ENCODE results near the gene HNRNPF.
"Not testable (repeated sequence)": the region's sequence is repeated elsewhere in the genome, so short reads cannot be mapped to it uniquely, and the experiment has no call there.

Gene HNRNPF, protein sequence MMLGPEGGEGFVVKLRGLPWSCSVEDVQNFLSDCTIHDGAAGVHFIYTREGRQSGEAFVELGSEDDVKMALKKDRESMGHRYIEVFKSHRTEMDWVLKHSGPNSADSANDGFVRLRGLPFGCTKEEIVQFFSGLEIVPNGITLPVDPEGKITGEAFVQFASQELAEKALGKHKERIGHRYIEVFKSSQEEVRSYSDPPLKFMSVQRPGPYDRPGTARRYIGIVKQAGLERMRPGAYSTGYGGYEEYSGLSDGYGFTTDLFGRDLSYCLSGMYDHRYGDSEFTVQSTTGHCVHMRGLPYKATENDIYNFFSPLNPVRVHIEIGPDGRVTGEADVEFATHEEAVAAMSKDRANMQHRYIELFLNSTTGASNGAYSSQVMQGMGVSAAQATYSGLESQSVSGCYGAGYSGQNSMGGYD

DNA sequence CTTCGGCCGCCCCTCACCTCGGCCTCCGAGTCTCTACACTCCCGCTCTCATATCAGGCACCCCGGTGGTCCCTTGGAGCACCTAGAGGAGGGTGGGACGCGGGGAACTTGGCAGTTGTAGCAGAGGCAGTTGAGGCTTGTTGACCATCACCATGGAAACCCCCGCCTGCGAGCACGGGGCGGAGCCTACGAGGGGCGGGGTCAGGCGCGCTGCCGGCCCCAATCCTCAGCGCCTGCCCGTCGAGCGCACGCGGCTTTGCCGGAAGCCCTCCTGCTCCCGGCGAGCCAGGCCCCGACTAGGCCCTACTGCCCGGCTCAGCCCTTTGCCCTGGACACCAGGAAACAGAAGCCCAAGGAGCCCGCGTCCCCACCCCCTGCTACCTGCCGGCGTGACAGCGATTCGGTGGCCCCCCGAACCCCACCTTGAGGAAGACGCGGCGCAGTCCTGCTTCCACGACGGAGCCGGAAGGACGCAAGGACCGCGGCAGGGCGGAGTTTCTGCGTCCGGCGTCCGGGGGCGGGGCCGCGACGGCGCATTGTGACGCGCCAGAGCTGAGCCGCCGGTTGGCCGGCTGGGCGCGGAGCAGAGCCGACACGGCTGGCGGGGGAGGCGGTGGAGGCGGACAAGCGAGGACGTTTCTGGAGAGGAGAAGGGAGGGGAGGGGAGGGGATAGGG is at the start of gene HNRNPF:
Gene HNRNPF (minus strand): TSS at position 477 of the 675 bp plus-strand sequence. CDS start 21,302 bp downstream, outside the sequence.
- H3K4me3 ChIP-seq (ENCODE audit: low read depth, low read length) = peak within 1 kb of the TSS; percentile 94
- H3K4me1 ChIP-seq (ENCODE audit: control insufficient read depth, insufficient read depth, low read length) = peaks cover 16% of the 10 kb centered on the region
- H3K27ac ChIP-seq (ENCODE audit: low read depth, low read length) = peak within 1 kb of the TSS; percentile 99
- H3K9ac ChIP-seq (ENCODE audit: low read depth, low read length) = peak within 1 kb of the TSS; percentile 93
- no peaks in the 10 kb centered on the region for H3K9me3 ChIP-seq (ENCODE audit: control insufficient read depth, insufficient read depth, low read length)
- H3K36me3 ChIP-seq (ENCODE audit: control insufficient read depth, insufficient read depth, low read length) = no peaks in the 10 kb centered on the region; the same call in 1 of the 2 replicates
- H3K27me3 ChIP-seq (ENCODE audit: control insufficient read depth, insufficient read depth, low read length) = no peaks in the 10 kb centered on the region

DNA sequence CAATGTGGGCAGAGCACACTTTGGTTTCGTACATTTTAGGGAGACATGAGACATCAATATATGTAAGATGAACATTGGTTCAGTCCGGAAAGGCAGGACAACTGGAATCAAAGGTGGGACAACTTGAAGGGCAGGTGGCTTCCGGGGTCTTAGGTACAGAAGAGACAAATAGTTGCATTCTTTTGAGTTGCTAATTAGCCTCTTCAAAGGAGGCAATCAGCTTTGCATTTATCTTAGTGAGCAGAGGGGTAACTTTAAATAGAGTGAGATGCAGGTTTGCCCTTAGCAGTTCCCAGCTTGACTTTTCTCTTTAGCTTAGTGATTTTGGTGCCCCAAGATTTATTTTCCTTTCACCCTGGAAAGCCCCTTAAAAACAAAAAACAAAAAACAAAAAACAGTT is 49.2 kb upstream of the HNRNPF start:
- Histone ChIP-seq H3K9ac (ENCODE audit: low read depth, low read length) (no peak overlapping the region), H3K27ac (ENCODE audit: low read depth, low read length) (peak overlapping the region; percentile 60), H3K4me3 (ENCODE audit: low read depth, low read length) (no peak overlapping the region), H3K36me3 (ENCODE audit: control insufficient read depth, insufficient read depth, low read length) (no peaks in the 10 kb centered on the region), H3K9me3 (ENCODE audit: control insufficient read depth, insufficient read depth, low read length) (no peaks in the 10 kb centered on the region), H3K27me3 (ENCODE audit: control insufficient read depth, insufficient read depth, low read length) (no peaks in the 10 kb centered on the region), H3K4me1 (ENCODE audit: control insufficient read depth, insufficient read depth, low read length) (peaks cover 21% of the 10 kb centered on the region)

DNA sequence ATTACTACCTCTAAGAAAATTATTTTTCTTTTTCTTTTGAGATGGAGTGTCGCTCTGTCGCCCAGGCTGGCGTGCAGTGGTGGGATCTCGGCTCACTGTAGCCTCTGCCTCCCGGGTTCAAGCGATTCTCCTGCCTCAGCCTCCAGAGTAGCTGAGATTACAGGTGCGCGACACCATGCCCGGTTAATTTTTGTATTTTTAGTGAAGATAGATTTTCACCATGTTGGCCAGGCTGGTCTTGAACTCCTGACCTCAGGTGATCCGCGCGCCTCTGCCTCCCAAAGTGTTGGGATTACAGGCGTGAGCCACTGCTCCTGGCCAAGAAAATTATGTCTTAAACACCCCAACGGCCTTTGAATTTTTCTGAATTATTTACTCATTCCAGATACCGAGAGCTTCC is 47.6 kb upstream of the HNRNPF start:
- H3K27ac ChIP-seq (ENCODE audit: low read depth, low read length) = not testable (repeated sequence)

DNA sequence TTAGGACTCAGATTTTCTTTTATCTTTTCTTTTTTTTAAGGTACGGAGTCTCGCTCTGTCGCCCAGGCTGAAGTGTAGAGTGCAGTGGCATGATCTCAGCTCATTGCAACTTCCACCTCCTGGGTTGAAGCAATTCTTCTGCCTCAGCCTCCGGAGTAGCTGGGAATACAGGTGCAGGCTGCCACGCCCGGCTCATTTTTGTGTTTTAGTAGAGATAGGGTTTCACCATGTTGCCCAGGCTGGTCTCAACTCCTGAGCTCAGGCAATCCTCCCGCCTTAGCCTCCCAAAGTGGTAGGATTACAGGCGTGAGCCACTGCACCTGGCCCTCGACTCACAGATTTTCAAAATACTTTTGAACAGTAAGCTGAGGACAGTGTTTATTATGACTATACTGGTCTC is 45.0 kb upstream of the HNRNPF start:
- not testable (repeated sequence) for H3K27me3 ChIP-seq (ENCODE audit: control insufficient read depth, insufficient read depth, low read length); H3K9ac ChIP-seq (ENCODE audit: low read depth, low read length); H3K36me3 ChIP-seq (ENCODE audit: control insufficient read depth, insufficient read depth, low read length); H3K9me3 ChIP-seq (ENCODE audit: control insufficient read depth, insufficient read depth, low read length); H3K27ac ChIP-seq (ENCODE audit: low read depth, low read length); H3K4me3 ChIP-seq (ENCODE audit: low read depth, low read length)
- peaks cover 19% of the 10 kb centered on the region for H3K4me1 ChIP-seq (ENCODE audit: control insufficient read depth, insufficient read depth, low read length)

More for the DNA sequence above, 47.6 kb upstream of the HNRNPF start:
- H3K9me3 ChIP-seq (ENCODE audit: control insufficient read depth, insufficient read depth, low read length); H3K27me3 ChIP-seq (ENCODE audit: control insufficient read depth, insufficient read depth, low read length); H3K36me3 ChIP-seq (ENCODE audit: control insufficient read depth, insufficient read depth, low read length); H3K4me3 ChIP-seq (ENCODE audit: low read depth, low read length); H3K9ac ChIP-seq (ENCODE audit: low read depth, low read length): not testable (repeated sequence)
- H3K4me1 ChIP-seq (ENCODE audit: control insufficient read depth, insufficient read depth, low read length) = peaks cover 21% of the 10 kb centered on the region

DNA sequence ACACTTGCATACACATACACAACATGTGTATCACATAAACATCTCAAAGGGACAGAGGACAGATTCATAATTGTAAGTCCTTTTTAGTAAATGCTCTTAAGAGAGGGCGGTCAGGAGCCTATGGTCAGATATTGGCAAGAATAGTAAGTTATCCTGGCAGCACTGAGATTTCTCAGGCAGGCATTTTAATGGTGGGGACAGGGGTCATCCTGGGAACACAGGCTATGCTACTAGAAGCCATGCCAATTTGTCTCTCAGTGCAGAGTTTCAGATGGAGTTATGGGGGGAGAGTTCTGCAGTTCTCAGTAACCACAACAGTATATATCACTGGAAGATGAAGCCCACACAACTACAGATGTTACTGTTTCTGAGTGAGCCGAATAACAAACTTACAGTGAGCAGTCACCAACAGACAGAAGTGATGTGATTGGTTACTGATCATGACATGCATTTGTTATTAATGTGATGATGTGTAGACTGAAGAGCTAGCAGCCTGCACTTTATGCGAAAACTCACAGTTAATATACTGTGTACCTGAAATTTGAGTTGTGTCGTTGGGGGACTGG is 44.4 kb upstream of the HNRNPF start:
- no peaks in the 10 kb centered on the region for H3K27me3 ChIP-seq (ENCODE audit: control insufficient read depth, insufficient read depth, low read length)
- peak overlapping the region; percentile 10 for H3K27ac ChIP-seq (ENCODE audit: low read depth, low read length)
- no peaks in the 10 kb centered on the region for H3K9me3 ChIP-seq (ENCODE audit: control insufficient read depth, insufficient read depth, low read length)
- H3K4me1 ChIP-seq (ENCODE audit: control insufficient read depth, insufficient read depth, low read length) = peaks cover 12% of the 10 kb centered on the region
- no peak overlapping the region for H3K4me3 ChIP-seq (ENCODE audit: low read depth, low read length)
- no peaks in the 10 kb centered on the region for H3K36me3 ChIP-seq (ENCODE audit: control insufficient read depth, insufficient read depth, low read length)
- no peak overlapping the region for H3K9ac ChIP-seq (ENCODE audit: low read depth, low read length)

DNA sequence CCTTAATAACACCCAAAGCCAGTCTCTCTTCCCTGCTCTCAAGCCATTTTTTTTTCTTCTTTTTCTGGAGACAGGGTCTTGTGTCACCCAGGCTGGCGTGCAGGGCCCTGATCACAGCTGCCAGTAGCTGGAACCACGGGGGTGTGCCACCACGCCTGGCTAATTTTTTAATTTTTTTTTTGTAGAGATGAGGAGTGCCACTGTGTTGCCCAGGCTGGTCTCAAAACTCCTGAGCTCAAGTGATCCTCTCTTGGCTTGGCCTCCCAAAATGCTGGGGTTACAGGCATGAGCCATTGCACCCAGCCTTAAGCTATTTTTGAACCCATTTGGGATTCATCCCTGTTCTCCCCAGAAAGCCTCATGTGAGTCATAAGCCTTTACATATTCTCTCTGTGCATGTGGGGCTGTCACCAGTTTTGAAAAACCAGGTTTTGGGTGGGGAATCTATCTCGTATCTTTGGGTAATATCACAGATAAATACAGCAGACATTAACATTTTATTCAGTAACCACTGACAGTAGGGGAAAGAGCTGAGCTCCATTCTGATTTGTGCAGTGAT is 43.4 kb upstream of the HNRNPF start:
- H3K9ac ChIP-seq (ENCODE audit: low read depth, low read length) = no peak overlapping the region

DNA sequence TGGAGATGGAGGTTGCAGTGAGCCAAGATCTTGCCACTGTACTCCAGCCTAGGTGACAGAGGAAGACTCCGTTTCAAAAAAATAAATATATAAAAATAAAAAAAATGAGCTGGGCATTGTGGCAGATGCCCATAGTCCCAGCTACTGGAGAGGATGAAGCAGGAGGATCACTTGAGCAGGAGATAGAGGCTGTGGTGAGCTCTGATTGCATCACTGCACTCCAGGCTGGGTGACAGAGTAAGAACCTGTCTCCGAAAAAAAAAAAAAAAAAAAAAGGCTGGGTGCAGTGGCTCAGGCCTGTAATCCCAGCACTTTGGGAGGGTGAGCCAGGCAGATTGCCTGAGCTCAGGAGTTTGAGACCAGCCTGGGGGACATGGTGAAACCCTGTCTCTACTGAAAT is 39.8 kb upstream of the HNRNPF start:
- peaks cover 9% of the 10 kb centered on the region; the same call in 1 of the 2 replicates for H3K9me3 ChIP-seq (ENCODE audit: control insufficient read depth, insufficient read depth, low read length)
- no peaks in the 10 kb centered on the region for H3K36me3 ChIP-seq (ENCODE audit: control insufficient read depth, insufficient read depth, low read length)
- no peaks in the 10 kb centered on the region for H3K27me3 ChIP-seq (ENCODE audit: control insufficient read depth, insufficient read depth, low read length)
- H3K4me1 ChIP-seq (ENCODE audit: control insufficient read depth, insufficient read depth, low read length) = no peaks in the 10 kb centered on the region
- no peak overlapping the region for H3K9ac ChIP-seq (ENCODE audit: low read depth, low read length)
- H3K4me3 ChIP-seq (ENCODE audit: low read depth, low read length) = no peak overlapping the region
- no peak overlapping the region for H3K27ac ChIP-seq (ENCODE audit: low read depth, low read length)

More for the DNA sequence above, 43.4 kb upstream of the HNRNPF start:
- Histone ChIP-seq H3K27me3 (ENCODE audit: control insufficient read depth, insufficient read depth, low read length) (no peaks in the 10 kb centered on the region), H3K27ac (ENCODE audit: low read depth, low read length) (no peak overlapping the region), H3K4me3 (ENCODE audit: low read depth, low read length) (no peak overlapping the region), H3K36me3 (ENCODE audit: control insufficient read depth, insufficient read depth, low read length) (no peaks in the 10 kb centered on the region), H3K9me3 (ENCODE audit: control insufficient read depth, insufficient read depth, low read length) (0 out of 2 replicates have a peak, but pooled peaks cover 3% of the 10 kb centered on the region), H3K4me1 (ENCODE audit: control insufficient read depth, insufficient read depth, low read length) (peaks cover 7% of the 10 kb centered on the region)

DNA sequence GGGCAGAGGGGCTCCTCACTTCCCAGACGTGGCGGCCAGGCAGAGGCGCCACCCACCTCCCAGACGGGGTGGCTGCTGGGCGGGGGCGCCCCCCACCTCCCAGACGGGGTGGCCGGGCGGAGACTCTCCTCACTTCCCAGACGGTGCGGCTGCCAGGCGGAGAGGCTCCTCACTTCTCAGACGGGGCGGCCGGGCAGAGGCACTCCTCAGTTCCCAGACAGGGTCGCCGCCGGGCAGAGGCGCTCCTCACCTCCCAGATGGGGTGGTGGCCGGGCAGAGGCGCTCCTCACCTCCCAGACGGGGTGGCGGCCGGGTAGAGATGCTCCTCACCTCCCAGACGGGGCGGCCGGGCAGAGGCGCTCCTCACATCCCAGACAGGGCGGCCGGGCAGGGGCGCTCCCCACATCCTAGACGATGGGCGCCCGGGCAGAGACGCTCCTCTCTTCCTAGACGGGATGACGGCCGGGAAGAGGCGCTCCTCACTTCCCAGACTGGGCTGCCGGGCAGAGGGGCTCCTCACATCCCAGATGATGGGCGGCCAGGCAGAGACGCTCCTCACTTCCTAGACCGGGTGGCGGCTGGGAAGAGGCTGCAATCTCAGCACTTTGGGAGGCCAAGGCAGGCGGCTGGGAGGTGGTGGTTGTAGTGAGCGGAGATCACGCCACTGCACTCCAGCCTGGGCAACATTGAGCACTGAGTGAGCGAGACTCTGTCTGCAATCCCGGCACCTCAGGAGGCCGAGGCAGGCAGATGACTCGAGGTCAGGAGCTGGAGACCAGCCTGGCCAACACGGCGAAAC is 37.4 kb upstream of the HNRNPF start:
- not testable (repeated sequence) for H3K27ac ChIP-seq (ENCODE audit: low read depth, low read length); H3K9me3 ChIP-seq (ENCODE audit: control insufficient read depth, insufficient read depth, low read length); H3K9ac ChIP-seq (ENCODE audit: low read depth, low read length); H3K4me3 ChIP-seq (ENCODE audit: low read depth, low read length); H3K27me3 ChIP-seq (ENCODE audit: control insufficient read depth, insufficient read depth, low read length); H3K4me1 ChIP-seq (ENCODE audit: control insufficient read depth, insufficient read depth, low read length); H3K36me3 ChIP-seq (ENCODE audit: control insufficient read depth, insufficient read depth, low read length)

DNA sequence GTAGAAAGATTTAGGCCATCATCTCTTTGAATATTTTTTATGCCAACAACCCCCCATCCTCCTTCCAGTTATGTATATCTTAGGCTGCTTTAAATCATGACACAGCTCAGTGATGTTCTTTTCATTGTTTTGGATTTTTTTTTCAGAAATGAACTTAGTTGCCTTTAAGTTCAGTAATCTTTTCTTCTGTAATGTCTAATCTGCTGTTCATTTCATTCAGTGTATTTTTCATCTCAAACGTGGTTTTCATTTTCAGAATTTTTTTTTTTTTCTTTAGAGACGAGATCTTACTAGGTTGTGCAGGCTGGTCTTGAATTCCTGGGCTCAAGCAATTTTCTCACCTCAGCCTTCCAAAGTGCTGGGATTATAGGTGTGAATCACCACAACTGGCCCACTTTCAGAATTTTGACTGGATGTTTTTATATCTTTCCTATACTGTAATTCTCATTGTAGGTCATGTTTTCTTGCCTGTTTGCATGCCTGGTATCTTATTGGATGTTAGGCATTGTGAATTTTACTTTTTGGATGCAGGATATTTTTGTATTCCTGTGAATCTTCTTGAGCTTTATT is 36.0 kb upstream of the HNRNPF start:
- H3K36me3 ChIP-seq (ENCODE audit: control insufficient read depth, insufficient read depth, low read length) = no peaks in the 10 kb centered on the region
- H3K9me3 ChIP-seq (ENCODE audit: control insufficient read depth, insufficient read depth, low read length) = peaks cover 9% of the 10 kb centered on the region; the same call in 1 of the 2 replicates
- no peaks in the 10 kb centered on the region for H3K4me1 ChIP-seq (ENCODE audit: control insufficient read depth, insufficient read depth, low read length)
- no peak overlapping the region for H3K27ac ChIP-seq (ENCODE audit: low read depth, low read length)
- no peaks in the 10 kb centered on the region for H3K27me3 ChIP-seq (ENCODE audit: control insufficient read depth, insufficient read depth, low read length)
- H3K9ac ChIP-seq (ENCODE audit: low read depth, low read length) = no peak overlapping the region
- H3K4me3 ChIP-seq (ENCODE audit: low read depth, low read length) = no peak overlapping the region

DNA sequence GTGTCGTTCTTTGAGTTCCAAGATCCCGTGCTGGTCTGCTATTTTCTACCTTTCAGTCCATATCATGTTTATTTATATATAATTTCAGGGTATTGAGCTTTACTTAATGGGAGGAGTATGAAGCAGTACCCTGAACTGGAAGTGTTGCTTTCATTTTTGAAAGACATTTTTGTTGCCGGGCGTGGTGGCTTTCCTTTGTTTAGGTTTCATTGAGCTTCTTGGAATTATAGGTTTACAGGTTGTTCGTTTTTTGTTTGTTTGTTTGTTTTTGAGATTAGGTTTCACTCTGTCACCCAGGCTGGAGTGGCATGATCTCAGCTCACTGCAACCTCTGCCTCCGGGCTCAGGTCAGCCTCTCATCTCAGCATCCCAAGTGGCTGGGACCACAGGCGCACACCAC is 35.3 kb upstream of the HNRNPF start:
- Histone ChIP-seq H3K4me3 (ENCODE audit: low read depth, low read length) (no peak overlapping the region), H3K9ac (ENCODE audit: low read depth, low read length) (no peak overlapping the region), H3K27me3 (ENCODE audit: control insufficient read depth, insufficient read depth, low read length) (no peaks in the 10 kb centered on the region), H3K27ac (ENCODE audit: low read depth, low read length) (no peak overlapping the region), H3K36me3 (ENCODE audit: control insufficient read depth, insufficient read depth, low read length) (no peaks in the 10 kb centered on the region), H3K4me1 (ENCODE audit: control insufficient read depth, insufficient read depth, low read length) (no peaks in the 10 kb centered on the region), H3K9me3 (ENCODE audit: control insufficient read depth, insufficient read depth, low read length) (peaks cover 9% of the 10 kb centered on the region; the same call in 1 of the 2 replicates)

Measured in HUES48 (cell line).